Brain pericyte (primary cell): ENCODE data around the gene KCNG1.
"Not testable (repeated sequence)": the region's sequence is repeated elsewhere in the genome, so short reads cannot be mapped to it uniquely, and the experiment has no call there.

Source experiments
- DNase-seq: peaks from one replicate; pipeline ENCODE4 v3.0.0-alpha.2; 2012; ENCODE audit warnings: low read depth, low spot score

KCNG1 gene

DNA sequence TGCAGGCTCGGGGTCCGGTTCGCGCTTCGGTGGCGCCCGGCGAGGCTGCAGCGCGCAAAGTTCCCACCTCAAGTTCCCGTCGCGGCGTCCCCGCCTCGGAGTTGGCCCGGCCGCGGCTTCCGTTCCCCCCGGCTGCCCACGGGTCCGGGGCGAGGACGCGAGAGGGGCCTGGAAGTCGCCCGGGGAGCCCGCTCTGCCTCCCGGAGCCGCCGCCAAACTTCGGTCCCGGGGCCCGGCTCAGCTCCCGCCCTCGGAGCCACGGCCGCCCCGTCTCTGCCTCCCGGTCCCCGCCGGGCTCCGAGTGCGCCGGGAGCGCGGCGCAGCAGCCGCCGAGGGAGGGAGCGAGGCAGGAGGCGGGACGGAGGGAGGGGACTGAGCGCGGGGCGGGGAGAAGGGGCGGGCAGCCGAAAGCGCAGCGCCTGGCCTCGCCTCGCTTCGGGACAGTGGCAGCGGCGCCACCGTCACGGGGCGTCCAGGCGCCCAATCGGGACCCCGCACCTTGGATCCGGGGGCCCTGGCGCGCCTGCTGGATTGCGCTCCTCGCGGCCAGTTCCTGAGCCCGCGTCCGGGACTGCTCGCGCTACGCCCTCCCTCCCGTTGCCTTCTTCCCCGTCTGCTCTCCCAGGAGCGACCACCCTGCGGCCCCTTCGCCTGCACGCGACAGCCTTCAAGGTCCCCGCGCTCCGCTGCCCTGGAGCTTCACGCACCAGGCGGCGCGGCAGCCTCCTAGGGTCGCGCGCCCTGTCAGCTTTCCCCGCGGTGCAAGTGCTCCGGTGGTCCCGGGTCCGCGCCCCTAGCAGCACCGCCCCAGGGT lies at the start of gene KCNG1:
Gene KCNG1 (minus strand): TSS at position 305 of the 814 bp plus-strand sequence. CDS start 12,769 bp downstream, outside the sequence.
- no peak for DNase-seq

DNA sequence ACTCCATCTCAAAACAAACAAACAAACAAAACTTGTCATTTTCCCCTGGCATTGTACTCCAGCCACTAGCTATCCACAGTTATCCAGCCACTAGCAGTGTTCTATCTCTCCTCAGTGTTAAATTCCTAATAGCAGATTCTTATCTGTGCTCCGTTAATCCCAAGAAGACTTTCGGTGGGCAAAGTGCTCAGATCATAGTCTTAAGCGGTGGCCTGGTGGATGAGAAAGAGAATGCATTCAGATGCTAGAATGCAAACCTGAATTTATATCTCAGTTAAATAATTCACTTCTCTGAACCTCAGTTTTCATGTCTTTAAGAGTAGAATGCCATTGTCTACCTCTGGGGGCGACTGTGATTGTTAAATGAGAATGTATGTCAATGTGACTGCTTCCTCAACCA lies 47.7 kb upstream of the KCNG1 start:
- no peak for DNase-seq

DNA sequence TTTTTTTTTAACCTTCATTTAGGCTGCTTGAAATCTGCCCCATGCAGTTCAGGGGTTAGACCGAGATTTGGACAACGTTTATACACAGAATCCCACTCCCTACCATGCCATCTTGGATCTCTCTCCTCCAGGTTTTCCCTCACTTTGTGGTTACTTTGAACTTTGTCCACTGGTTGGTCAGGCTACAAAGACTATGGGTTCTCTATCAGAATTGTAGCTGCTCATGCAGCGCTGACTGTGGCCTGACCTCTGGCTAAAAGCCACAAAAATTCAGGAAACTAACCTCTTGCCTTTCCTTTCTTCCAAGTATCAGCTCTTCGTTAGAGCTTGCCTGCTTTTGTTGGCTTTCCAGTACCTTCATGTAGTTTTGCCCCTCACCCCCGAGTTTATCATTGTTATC lies 44.9 kb upstream of the KCNG1 start:
- DNase-seq = no peak

DNA sequence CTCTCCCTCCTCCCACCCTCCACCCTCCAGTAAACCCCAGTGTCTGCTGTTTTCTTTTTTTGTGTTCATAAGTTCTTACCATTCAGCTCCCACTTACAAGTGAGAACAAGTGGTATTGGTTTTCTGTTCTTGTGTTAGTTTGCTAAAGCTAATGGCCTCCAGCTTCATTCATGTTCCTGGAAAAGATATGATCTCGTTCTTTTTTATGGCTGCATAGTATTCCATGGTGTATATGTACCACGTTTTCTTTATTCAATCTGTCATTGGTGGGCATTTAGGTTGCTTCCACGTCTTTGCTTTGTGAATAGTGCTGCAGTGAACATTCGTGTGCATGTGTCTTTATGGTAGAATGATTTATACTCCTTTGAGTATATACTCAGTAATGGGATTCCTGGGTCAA lies 42.7 kb upstream of the KCNG1 start:
- no peak for DNase-seq

GRCh38 chr20:51064137-51064536 lies 41.2 kb upstream of the KCNG1 start:
- no peak for DNase-seq

GRCh38 chr20:51062065-51062464 lies 39.2 kb upstream of the KCNG1 start:
- DNase-seq = no peak

- no peak for DNase-seq
Measured at GRCh38 chr20:51061418-51062045, 38.6 kb upstream of the KCNG1 start.

DNA sequence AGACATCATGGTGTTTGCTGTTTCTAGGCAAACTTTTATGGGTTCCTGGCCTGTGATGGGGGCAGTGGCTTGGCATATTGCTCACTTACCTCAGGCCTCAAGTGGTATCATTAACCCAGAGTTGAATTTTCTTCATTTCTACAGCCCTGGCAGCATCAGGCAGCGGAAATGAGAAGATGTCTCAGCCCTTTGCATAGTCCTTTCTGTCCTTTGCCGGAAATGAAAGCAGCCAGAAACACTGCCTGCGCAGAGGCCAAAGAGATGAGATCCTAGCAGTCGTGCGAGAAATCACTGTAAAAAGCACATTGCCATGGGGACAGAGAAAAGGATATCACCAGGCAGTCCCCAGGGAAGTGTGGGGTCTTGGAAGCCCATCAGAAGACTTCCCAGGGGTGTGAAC lies 37.4 kb upstream of the KCNG1 start:
- no peak for DNase-seq

DNA sequence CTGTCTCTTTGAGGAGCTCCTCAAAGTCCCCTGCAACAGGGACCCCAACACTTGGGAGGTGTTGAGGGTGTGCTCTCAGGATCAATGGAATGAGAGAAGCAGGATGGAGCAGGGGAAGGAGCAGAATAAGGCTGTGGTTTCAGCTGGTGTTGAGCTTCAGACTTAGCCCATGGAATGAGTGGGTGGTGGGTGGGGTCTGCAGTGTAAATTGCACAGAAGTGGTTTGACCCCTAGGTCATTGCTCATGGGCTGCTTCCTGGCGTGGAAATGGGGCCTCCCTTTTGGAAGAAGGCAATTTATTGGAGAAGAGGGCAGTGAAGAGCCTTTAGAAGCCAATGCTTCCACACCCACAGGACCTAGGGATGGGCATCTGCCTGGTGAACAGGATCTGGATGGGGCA lies 37.0 kb upstream of the KCNG1 start:
- DNase-seq = no peak

DNA sequence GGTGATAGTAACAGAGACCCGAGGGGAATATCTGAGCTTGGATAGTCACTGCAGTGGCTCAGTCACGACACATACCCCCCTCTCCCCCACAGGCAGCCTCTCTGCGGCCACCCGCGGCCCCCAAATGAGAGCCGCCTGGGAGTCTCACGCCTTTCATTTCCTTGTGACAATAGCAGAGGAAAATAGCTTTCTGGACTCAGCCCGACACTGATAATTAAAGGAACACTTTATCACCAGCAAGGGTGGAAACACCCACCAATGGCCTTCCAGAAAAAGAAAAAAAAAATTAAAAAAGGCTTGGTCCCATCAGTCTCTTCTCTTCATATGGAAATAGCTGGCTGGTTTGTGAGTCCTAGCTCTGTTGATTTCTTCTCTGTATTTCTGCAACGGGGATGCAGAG lies 35.1 kb upstream of the KCNG1 start:
- DNase-seq = no peak

DNA sequence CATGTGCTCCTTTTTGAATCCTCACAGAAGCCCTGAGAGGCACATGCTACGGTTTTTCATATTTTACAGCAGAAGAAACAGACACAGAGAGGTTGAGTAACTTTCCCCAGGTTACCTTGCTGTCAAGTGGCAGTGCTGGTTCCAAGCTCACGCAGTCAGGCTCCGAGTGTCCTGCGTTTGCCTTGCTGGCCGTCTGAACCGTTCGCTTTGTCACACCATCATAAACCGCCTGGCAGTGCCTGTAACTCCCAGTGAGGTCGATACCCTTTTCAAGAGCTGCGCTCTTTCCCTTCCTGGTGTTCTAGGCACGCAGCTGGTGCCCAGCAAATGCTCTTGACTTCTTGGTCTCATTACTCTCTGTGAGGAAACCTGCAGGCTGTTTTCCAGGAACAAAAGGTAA lies 31.3 kb upstream of the KCNG1 start:
- no peak for DNase-seq

DNA sequence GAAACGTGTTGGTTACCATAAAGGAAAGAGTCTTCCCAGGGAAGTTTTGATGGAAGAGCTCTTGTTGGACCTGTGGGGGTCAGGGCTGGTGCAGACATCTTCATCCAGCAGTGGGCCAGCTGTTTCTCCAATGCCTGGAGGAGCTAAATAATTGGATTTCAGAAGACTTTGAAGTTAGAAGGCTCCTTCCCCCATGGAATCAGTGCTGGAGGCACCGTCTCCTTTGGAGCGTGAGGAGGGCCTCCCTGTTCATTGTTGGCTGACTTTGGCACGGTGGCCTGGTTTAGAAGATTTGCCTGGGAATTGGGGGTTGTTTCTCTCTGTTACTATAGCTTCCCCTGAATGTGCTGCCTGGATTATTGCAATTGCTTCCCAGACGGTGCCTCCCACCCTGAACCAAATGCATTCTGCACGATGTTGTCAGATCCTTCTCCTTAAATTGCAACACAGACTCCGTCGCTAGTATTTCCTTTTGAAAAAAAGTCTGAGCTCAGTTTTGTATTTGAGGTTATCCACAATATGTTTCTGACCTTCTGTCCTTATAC lies 27.7 kb upstream of the KCNG1 start:
- no peak for DNase-seq

- DNase-seq = no peak
Measured at GRCh38 chr20:51046021-51046985, 23.4 kb upstream of the KCNG1 start.

DNA sequence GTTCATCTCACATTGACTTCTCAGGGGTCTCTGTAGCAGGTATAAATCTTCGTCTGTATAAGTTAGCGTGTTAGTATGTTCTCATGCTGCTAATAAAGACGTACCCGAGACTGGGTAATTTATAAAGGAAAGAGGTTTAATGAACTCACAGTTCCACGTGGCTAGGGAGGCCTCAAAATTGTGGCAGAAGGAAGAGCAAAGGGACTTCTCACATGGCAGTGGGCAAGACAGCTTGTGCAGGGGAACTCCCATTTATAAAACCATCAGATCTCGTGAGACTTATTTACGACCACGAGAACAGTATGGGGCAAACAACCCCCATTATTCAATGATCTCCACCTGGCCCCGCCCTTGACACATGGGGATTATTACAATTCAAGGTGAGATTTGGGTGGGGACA lies 22.6 kb upstream of the KCNG1 start:
- DNase-seq = not testable (repeated sequence)

DNA sequence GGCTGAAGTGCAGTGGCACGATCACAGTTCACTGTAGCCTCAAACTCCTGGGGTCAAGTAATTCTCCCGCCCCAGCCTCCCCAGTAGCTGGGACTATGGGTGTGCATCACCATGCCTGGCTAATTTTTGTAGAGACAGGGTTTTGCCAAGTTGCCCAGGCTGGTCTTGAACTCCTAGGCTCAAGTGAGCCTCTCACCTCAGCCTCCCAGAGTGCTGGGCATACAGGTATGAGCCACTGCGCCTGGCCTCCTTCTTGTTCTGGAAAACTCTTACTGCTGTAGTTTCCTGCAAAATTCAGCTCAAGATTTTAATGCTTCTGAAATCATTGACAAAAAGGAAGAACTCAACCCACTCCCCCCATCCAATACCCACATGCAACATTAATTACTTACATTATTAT lies 21.9 kb upstream of the KCNG1 start:
- no peak for DNase-seq

DNA sequence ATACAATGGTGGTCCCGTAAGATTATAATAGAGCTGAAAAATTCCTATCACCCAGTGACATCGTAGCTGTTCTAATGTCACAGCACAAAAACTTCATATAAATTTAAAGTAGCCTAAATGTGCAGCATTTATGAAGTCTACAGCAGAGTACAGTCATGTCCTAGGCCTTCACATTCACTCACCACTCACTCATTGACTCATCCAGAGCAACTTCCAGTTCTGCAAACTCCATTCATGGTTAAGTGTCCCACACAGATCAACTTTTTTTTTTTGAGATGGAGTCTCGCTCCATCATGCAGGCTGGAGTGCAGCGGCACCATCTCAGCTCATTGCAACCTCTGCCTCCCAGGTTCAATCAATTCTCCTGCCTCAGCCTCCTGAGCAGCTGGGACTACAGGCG lies 20.9 kb upstream of the KCNG1 start:
- DNase-seq = no peak

DNA sequence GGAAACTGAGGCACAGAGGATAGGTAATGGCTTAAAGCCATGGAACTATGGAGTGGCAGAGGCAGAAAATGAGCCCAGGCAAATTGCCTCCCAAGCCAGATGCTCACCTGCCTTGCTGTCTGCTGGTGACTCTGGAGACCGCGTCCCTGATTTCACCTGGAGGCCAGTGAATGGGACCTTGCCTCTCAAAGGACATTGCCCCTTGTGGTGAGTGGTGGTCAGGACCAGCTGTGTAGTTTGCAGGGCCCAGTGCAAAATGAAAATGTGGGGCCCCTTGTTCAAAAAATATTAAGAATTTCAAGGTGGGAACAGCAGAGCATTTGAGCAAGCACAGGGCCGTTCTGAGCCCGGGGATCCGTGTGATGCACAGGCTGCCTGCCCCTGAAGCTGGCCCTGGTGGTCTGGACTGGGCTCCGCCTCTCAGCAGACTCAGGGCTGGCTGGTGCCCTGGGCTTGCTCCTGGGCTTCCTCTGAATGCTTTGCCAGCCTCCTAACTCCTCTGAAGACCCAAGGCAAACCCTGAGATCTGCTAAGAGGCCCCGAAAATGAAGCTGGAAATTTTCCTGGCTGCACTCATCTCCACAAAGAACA lies 19.8 kb upstream of the KCNG1 start:
- DNase-seq = no peak

- no peak for DNase-seq
Measured at GRCh38 chr20:51042064-51042463, 19.2 kb upstream of the KCNG1 start.

GRCh38 chr20:51037532-51038115 lies 14.7 kb upstream of the KCNG1 start:
- no peak for DNase-seq

DNA sequence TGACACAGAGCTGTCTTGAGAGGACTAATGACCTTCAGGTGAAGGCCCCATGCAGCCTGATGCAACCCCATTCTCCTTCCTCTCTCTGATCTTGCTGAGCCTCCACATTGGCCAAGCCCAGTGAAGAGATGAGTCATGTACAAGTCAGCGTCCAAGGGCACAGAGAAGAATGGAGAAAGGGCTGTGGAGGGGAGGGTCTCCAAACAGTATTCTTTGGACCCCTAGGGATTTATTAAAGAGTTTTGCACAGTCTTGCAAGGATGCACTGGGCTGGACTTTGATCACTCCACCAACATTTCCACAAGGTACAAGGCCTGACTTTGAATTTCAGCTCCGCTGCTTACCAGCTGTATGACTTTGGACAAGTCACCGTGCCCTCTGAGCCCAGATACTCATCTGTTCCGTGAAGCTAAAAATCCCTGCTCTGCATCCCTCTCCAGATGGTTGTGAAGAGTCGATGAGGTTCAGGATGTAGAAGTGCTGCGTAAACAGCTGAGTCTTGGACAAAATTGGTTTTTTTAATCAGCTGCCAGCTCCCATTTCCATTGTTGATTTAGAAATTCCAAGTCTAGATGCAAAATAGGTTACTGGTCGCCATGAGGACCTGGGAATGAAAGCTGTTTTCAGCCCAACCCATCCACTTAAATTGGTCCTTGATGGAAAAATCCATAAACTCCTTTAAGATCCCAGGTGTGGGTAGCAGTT lies 14.1 kb upstream of the KCNG1 start:
- no peak for DNase-seq

DNA sequence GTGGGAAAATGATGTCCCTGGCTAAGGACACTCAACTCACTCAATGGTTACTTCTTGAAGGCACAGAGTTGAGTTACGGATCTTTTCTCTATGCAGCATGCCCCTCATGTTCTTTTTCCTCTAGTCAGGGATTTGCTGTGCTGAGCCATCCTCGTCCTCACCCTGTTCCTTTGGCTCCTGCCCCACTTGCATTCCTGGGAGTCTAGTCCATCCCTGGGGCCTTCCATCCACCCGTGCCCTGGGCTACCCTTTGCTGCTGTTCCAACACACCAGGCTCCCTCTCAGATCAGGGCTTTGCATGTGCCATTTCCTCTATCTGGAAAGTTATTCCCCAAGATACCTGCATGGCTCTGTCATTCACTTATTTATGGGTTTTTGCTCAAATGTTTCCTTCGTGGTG lies 13.3 kb upstream of the KCNG1 start:
- no peak for DNase-seq
